ENCODE results near the gene TMEM259.

Gene TMEM259

GRCh38 chr19:1009981-1010538 is 10.9 kb downstream of the TMEM259 start:
- no peak overlapping the region for H3K4me3 ChIP-seq (ENCODE audit: low read length)
- TF ChIP-seq CTCF (IDR thresholded peaks at IDR 0.05; ENCODE audit: insufficient read depth, low read depth, low read length, missing control alignments): no peak
- DNase-seq (ENCODE audit: low read depth): no peak

- no peak for TF ChIP-seq CTCF (IDR thresholded peaks at IDR 0.05; ENCODE audit: insufficient read depth, low read depth, low read length, missing control alignments)
- no peak for DNase-seq (ENCODE audit: low read depth)
- no peak overlapping the region for H3K4me3 ChIP-seq (ENCODE audit: low read length)
Measured at GRCh38 chr19:1009041-1009980, 11.6 kb downstream of the TMEM259 start.

GRCh38 chr19:1008268-1009040 is 12.5 kb downstream of the TMEM259 start:
- H3K4me3 ChIP-seq (ENCODE audit: low read length): no peak overlapping the region
- no peak for TF ChIP-seq CTCF (IDR thresholded peaks at IDR 0.05; ENCODE audit: insufficient read depth, low read depth, low read length, missing control alignments)
- no peak for DNase-seq (ENCODE audit: low read depth)

GRCh38 chr19:1007399-1008251 is 13.3 kb downstream of the TMEM259 start:
- H3K4me3 ChIP-seq (ENCODE audit: low read length): no peak overlapping the region
- no peak for TF ChIP-seq CTCF (IDR thresholded peaks at IDR 0.05; ENCODE audit: insufficient read depth, low read depth, low read length, missing control alignments)
- DNase-seq (ENCODE audit: low read depth): no peak

- no peak overlapping the region for H3K4me3 ChIP-seq (ENCODE audit: low read length)
- no peak for DNase-seq (ENCODE audit: low read depth)
- no peak for TF ChIP-seq CTCF (IDR thresholded peaks at IDR 0.05; ENCODE audit: insufficient read depth, low read depth, low read length, missing control alignments)
Measured at GRCh38 chr19:1006711-1007398, 14.1 kb downstream of the TMEM259 start.
